Neural progenitor cell (in vitro differentiated cells): Measurements from ENCODE around the gene KRTCAP2. TPM values are rescaled to one million over a fixed set of nuclear protein-coding genes. Genes with fewer than 3 reads are reported as not detected.

Experiments
- DNase-seq: peaks from one replicate; pipeline ENCODE4 v3.0.0-alpha.2; 2016; ENCODE audit warnings: low spot score
- H2AFZ ChIP-seq: fragments of 200-600 bp; sonication (generic); replicated peaks from 2 replicates; pipeline ENCODE4 v1.6.1; 2016; ENCODE audit warnings: antibody characterized with exemption
- H3F3A ChIP-seq: fragments of 200-600 bp; sonication (generic); 2 replicates; pipeline ENCODE4 v1.6.1; 2016; ENCODE audit warnings: antibody characterized with exemption, low read depth
- H3K27ac ChIP-seq: fragments of 200-600 bp; sonication (generic); 2 replicates; pipeline ENCODE4 v1.5.1; 2016; ENCODE audit warnings: mild to moderate bottlenecking
- H3K27me3 ChIP-seq: fragments of 200-600 bp; sonication (generic); 2 replicates; pipeline ENCODE4 v1.6.1; 2016; ENCODE audit warnings: mild to moderate bottlenecking, moderate library complexity
- H3K36me3 ChIP-seq: fragments of 200-600 bp; sonication (generic); 2 replicates; pipeline ENCODE4 v1.5.1; 2016
- H3K4me1 ChIP-seq: fragments of 200-600 bp; sonication (generic); 2 replicates; pipeline ENCODE4 v1.6.1; 2016; ENCODE audit warnings: mixed run types
- H3K4me2 ChIP-seq: fragments of 200-600 bp; sonication (generic); 2 replicates; pipeline ENCODE4 v1.6.1; 2016
- H3K4me3 ChIP-seq: fragments of 200-600 bp; sonication (generic); 2 replicates; pipeline ENCODE4 v1.5.1; 2016
- H3K79me2 ChIP-seq: fragments of 200-600 bp; sonication (generic); 2 replicates; pipeline ENCODE4 v1.6.1; 2016; ENCODE audit warnings: low read depth
- H3K9ac ChIP-seq: fragments of 200-600 bp; sonication (generic); 2 replicates; pipeline ENCODE4 v1.6.1; 2016
- H3K9me3 ChIP-seq: fragments of 200-600 bp; sonication (generic); 2 replicates; pipeline ENCODE4 v1.5.1; 2016; ENCODE audit warnings: low read depth
- H4K20me1 ChIP-seq: fragments of 200-600 bp; sonication (generic); 2 replicates; pipeline ENCODE4 v1.6.1; 2016; ENCODE audit warnings: low read depth
- H3K27ac Mint-ChIP-seq: 3 replicates; pipeline ENCODE4 v1.8.0; 2021; ENCODE audit warnings: mixed read lengths
- H3K27me3 Mint-ChIP-seq: 2 replicates; pipeline ENCODE4 v1.8.0; 2022; ENCODE audit warnings: low read depth, mild to moderate bottlenecking, inconsistent platforms, moderate library complexity, mixed read lengths; ENCODE audit not compliant: insufficient read depth
- H3K36me3 Mint-ChIP-seq: 3 replicates; pipeline ENCODE4 v1.8.0; 2021; ENCODE audit warnings: mixed read lengths
- H3K4me1 Mint-ChIP-seq: 3 replicates; pipeline ENCODE4 v1.8.0; 2021; ENCODE audit warnings: mixed read lengths
- H3K4me3 Mint-ChIP-seq: 3 replicates; pipeline ENCODE4 v1.8.0; 2021; ENCODE audit warnings: mild to moderate bottlenecking, moderate library complexity, mixed read lengths
- H3K9me3 Mint-ChIP-seq: 3 replicates; pipeline ENCODE4 v1.8.0; 2020; ENCODE audit warnings: mixed read lengths
- CTCF ChIP-seq: fragments of 200-600 bp; sonication (generic); IDR thresholded peaks from 2 replicates; pipeline ENCODE4 v1.5.1; 2017; ENCODE audit warnings: antibody characterized with exemption, mild to moderate bottlenecking
- EZH2 ChIP-seq: fragments of 200-600 bp; sonication (generic); IDR thresholded peaks from 2 replicates; pipeline ENCODE4 v1.6.1; 2017; ENCODE audit warnings: antibody characterized with exemption, mild to moderate bottlenecking, moderate library complexity
- EZH2phosphoT487 ChIP-seq: fragments of 200-600 bp; sonication (generic); IDR thresholded peaks from 2 replicates; pipeline ENCODE4 v1.6.1; 2017; ENCODE audit warnings: antibody characterized with exemption
- total RNA-seq: library from RNA; depleted of rRNA; stranded (reverse); fragments of >200 nt; gene quantifications from 2 replicates; pipeline ENCODE4 v1.2.3, GENCODE V29; 2015; ENCODE audit warnings: low replicate concordance

Gene KRTCAP2
- total RNA-seq, 1 donor from 2014 or later: 37.8 TPM

- no peaks in the 10 kb centered on the region for H3K36me3 ChIP-seq
- H3K27ac ChIP-seq: no peak overlapping the region
- peaks cover 13% of the 10 kb centered on the region for H4K20me1 ChIP-seq
- Mint-ChIP-seq H3K27me3 (peaks cover 56% of the 10 kb centered on the region), H3K27ac (no peak overlapping the region), H3K9me3 (no peaks in the 10 kb centered on the region), H3K4me1 (peaks cover 42% of the 10 kb centered on the region), H3K36me3 (no peaks in the 10 kb centered on the region), H3K4me3 (peak overlapping the region; percentile 80)
- H3F3A ChIP-seq: peaks cover 39% of the 10 kb centered on the region
- no peaks in the 10 kb centered on the region for H3K9me3 ChIP-seq
- H3K9ac ChIP-seq: no peak overlapping the region
- peaks cover 97% of the 10 kb centered on the region for H3K27me3 ChIP-seq
- TF ChIP-seq EZH2phosphoT487 (no peak), CTCF (no peak), EZH2 (no peak)
- peak overlapping the region; percentile 95 for H3K4me2 ChIP-seq
- DNase-seq: peak; percentile 46
- H2AFZ ChIP-seq: peak overlapping the region; percentile 80
- peaks cover 59% of the 10 kb centered on the region for H3K4me1 ChIP-seq
- H3K79me2 ChIP-seq: no peaks in the 10 kb centered on the region
- peak overlapping the region; percentile 64 for H3K4me3 ChIP-seq
Observed at GRCh38 chr1:155125511-155125945, 47.6 kb downstream of the KRTCAP2 start.

GRCh38 chr1:155124503-155125463, 48.3 kb downstream of the KRTCAP2 start:
- Histone ChIP-seq H3K4me2 (no peak overlapping the region), H3K27me3 (peaks cover 97% of the 10 kb centered on the region), H3K9me3 (no peaks in the 10 kb centered on the region), H3K79me2 (no peaks in the 10 kb centered on the region), H3K27ac (no peak overlapping the region), H3K4me3 (no peak overlapping the region), H3K4me1 (peaks cover 52% of the 10 kb centered on the region), H2AFZ (no peak overlapping the region), H3F3A (peaks cover 42% of the 10 kb centered on the region), H3K36me3 (no peaks in the 10 kb centered on the region), H4K20me1 (peaks cover 13% of the 10 kb centered on the region), H3K9ac (no peak overlapping the region)
- peak; percentile 40 for DNase-seq
- Mint-ChIP-seq H3K36me3 (no peaks in the 10 kb centered on the region), H3K27ac (no peak overlapping the region), H3K27me3 (peaks cover 54% of the 10 kb centered on the region), H3K4me3 (peak overlapping the region; percentile 38), H3K9me3 (no peaks in the 10 kb centered on the region), H3K4me1 (peaks cover 36% of the 10 kb centered on the region)
- no peak for TF ChIP-seq CTCF
- TF ChIP-seq EZH2: no peak
- no peak for TF ChIP-seq EZH2phosphoT487

GRCh38 chr1:155123801-155124200, 49.3 kb downstream of the KRTCAP2 start:
- no peak overlapping the region for H3K4me3 Mint-ChIP-seq
- Histone ChIP-seq H3K4me1 (peaks cover 42% of the 10 kb centered on the region), H3K4me3 (no peak overlapping the region), H3K79me2 (no peaks in the 10 kb centered on the region), H4K20me1 (peaks cover 13% of the 10 kb centered on the region), H3K4me2 (no peak overlapping the region), H3K27me3 (peaks cover 95% of the 10 kb centered on the region), H3F3A (peaks cover 38% of the 10 kb centered on the region), H3K36me3 (no peaks in the 10 kb centered on the region), H2AFZ (no peak overlapping the region), H3K9me3 (no peaks in the 10 kb centered on the region), H3K9ac (no peak overlapping the region), H3K27ac (no peak overlapping the region)
- H3K4me1 Mint-ChIP-seq: peaks cover 26% of the 10 kb centered on the region
- no peaks in the 10 kb centered on the region for H3K9me3 Mint-ChIP-seq
- TF ChIP-seq CTCF (no peak), EZH2 (no peak), EZH2phosphoT487 (no peak)
- no peak for DNase-seq
- no peak overlapping the region for H3K27ac Mint-ChIP-seq
- H3K36me3 Mint-ChIP-seq: no peaks in the 10 kb centered on the region
- peaks cover 53% of the 10 kb centered on the region for H3K27me3 Mint-ChIP-seq
